Measurements from ENCODE around the gene FYB2.

The FYB2 gene

DNA sequence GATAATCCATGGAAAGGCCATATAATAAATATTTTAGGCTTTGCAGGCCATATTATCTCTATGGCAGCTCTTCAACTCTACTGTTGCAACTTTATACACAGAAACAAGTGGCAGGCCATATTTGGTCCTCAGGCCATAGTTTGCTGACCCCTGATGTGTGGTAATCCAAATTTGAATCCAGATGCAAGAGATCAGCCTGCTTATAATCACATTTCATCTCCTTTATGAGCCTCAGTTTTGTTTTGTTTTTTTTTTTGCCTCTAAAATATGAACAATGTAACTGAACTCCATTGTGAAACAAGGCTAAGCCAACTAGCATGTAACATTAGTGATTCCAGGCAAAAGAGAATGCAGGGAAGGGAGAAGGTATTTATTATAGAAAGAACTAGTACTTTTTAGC is 92.5 kb downstream of the FYB2 start:
- H3K4me3 ChIP-seq (ENCODE audit: low read depth, low read length), result no peak overlapping the region
- TF ChIP-seq CTCF (IDR thresholded peaks at IDR 0.05; ENCODE audit: borderline replicate concordance, insufficient read depth, low read depth, low read length), result no peak

DNA sequence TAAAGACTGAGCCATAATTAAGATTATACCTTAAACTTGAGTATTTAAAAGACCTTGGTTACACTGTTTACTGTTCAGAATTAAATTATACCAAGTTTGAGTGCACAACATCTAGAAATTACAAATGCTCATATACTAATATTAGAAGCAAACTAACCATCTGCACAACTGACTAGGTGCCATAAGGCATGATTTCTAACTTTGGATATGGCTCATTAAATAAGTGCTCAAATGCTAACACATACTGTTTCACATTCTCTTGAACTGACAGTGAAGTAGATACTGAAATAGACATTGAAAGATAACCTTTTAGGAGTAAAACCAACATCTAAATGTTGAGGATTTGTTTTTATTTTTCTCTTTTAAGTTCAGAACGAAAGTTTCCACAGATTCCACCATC is 100.0 kb downstream of the FYB2 start:
- no peak for TF ChIP-seq CTCF (IDR thresholded peaks at IDR 0.05; ENCODE audit: borderline replicate concordance, insufficient read depth, low read depth, low read length)
- H3K4me3 ChIP-seq (ENCODE audit: low read depth, low read length), result no peak overlapping the region

GRCh38 chr1:56715156-56715555 is 104.0 kb downstream of the FYB2 start:
- TF ChIP-seq CTCF (IDR thresholded peaks at IDR 0.05; ENCODE audit: borderline replicate concordance, insufficient read depth, low read depth, low read length), result no peak
- H3K4me3 ChIP-seq (ENCODE audit: low read depth, low read length), result no peak overlapping the region

GRCh38 chr1:56713112-56713511 is 106.1 kb downstream of the FYB2 start:
- TF ChIP-seq CTCF (IDR thresholded peaks at IDR 0.05; ENCODE audit: borderline replicate concordance, insufficient read depth, low read depth, low read length), result no peak
- no peak overlapping the region for H3K4me3 ChIP-seq (ENCODE audit: low read depth, low read length)

DNA sequence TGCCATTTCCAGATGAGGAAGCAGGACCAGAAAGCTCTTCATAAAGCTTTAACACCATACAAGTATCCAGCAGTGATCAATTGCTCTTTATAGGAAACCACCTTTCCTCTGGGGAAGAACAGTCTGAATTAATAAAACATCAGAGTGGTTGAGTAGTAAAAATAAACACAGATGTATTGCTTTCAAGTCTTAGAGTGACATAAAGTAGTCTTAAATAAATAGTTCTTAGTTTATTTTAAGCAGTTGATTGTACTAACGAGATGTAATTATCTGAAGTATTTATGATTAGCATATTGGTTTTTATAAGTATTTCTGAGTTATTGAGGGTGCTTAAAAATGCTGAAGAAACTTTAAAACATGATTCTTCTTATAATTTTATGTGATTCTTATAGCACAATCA is 107.1 kb downstream of the FYB2 start:
- TF ChIP-seq CTCF (IDR thresholded peaks at IDR 0.05; ENCODE audit: borderline replicate concordance, insufficient read depth, low read depth, low read length), result no peak
- H3K4me3 ChIP-seq (ENCODE audit: low read depth, low read length), result no peak overlapping the region

DNA sequence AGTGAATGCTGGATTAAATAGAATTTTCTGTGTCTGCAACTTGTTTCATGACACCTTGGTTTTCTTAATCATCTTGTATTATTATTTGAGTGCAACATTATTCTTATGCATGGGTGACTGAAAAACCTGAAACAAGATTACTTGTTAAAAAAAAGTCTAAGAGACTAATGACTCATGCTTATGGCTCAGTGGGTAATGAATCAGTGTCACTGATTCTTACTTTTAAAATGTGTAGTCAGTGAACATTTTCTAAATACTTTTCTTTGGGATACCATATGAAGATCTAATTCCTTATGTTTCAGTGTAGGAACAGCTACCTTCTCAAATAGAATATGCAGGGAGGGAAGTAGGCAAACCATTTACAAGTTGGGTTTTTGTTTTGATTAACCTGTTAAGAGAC is 108.6 kb downstream of the FYB2 start:
- TF ChIP-seq CTCF (IDR thresholded peaks at IDR 0.05; ENCODE audit: borderline replicate concordance, insufficient read depth, low read depth, low read length), result no peak
- no peak overlapping the region for H3K4me3 ChIP-seq (ENCODE audit: low read depth, low read length)

GRCh38 chr1:56709995-56710394 is 109.2 kb downstream of the FYB2 start:
- no peak overlapping the region for H3K4me3 ChIP-seq (ENCODE audit: low read depth, low read length)
- TF ChIP-seq CTCF (IDR thresholded peaks at IDR 0.05; ENCODE audit: borderline replicate concordance, insufficient read depth, low read depth, low read length), result no peak
